H1 (cell line): Measurements from ENCODE around the gene LRP8. TPM values are rescaled to one million over a fixed set of nuclear protein-coding genes. Genes with fewer than 3 reads are reported as not detected.

Source experiments
- CTCF ChIA-PET: fragments of 300-600 bp; sonication (Branson Sonifier 250); formaldehyde crosslinking; loops from one replicate; lab custom pipeline; 2021; ENCODE audit not compliant: partially characterized antibody; lab: Charles Lee
- POLR2A ChIA-PET: fragments of 300-600 bp; sonication (Branson Sonifier 250); formaldehyde crosslinking; loops from one replicate; lab custom pipeline; 2021; ENCODE audit warnings: inconsistent platforms; ENCODE audit not compliant: partially characterized antibody; lab: Charles Lee
- DNase-seq, 2 experiments: peaks; one replicate each; pipeline versions ENCODE4 v3.0.0 to v3.0.0-alpha.2; 2010 to 2022; ENCODE audit warnings: low spot score in 2 of 2, low read depth in 1 of 2, mixed read lengths in 1 of 2
- FAIRE-seq: peaks from 2 replicates; lab custom pipeline; 2011; peaks lifted over from hg19 to GRCh38; lab: Jason Lieb, UNC
- H2AFZ ChIP-seq: 2 replicates; pipeline ENCODE4 v1.8.1; 2012; ENCODE audit warnings: low read length, inconsistent platforms
- H2AK5ac ChIP-seq: 2 replicates; pipeline ENCODE4 v1.6.1; 2013; ENCODE audit warnings: low read depth, low read length
- H2BK120ac ChIP-seq: replicated peaks from 2 replicates; pipeline ENCODE3; 2013; ENCODE audit warnings: low read depth, low read length, inconsistent platforms
- H2BK12ac ChIP-seq: 2 replicates; pipeline ENCODE4 v1.6.1; 2013; ENCODE audit warnings: low read depth, low read length
- H2BK15ac ChIP-seq: 2 replicates; pipeline ENCODE4 v1.6.1; 2013; ENCODE audit warnings: low read length
- H2BK20ac ChIP-seq: 2 replicates; pipeline ENCODE4 v1.6.1; 2013; ENCODE audit warnings: low read length
- H2BK5ac ChIP-seq: 2 replicates; pipeline ENCODE4 v1.6.1; 2013; ENCODE audit warnings: low read depth, low read length
- H3K14ac ChIP-seq: 2 replicates; pipeline ENCODE4 v1.6.1; 2013; ENCODE audit warnings: inconsistent platforms; ENCODE audit not compliant: insufficient read length
- H3K18ac ChIP-seq: 2 replicates; pipeline ENCODE4 v1.6.1; 2013; ENCODE audit warnings: low read length; ENCODE audit errors: extremely low read depth
- H3K23ac ChIP-seq: 2 replicates; pipeline ENCODE4 v1.6.1; 2013; ENCODE audit warnings: inconsistent platforms; ENCODE audit not compliant: insufficient read length
- H3K23me2 ChIP-seq: 2 replicates; pipeline ENCODE4 v1.6.1; 2013; ENCODE audit warnings: low read depth, low read length
- H3K27ac ChIP-seq: 2 replicates; pipeline ENCODE4 v1.6.1; 2011; ENCODE audit warnings: low read depth, low read length, inconsistent platforms
- H3K27me3 ChIP-seq, 4 experiments: replicated peaks in 1 of 4; 1 replicate in 1 of 4; 2 replicates in 3 of 4; pipeline versions ENCODE4 v1.6.1 to v1.8.1; 2011 to 2013; ENCODE audit warnings: low read length in 3 of 4, mild to moderate bottlenecking in 3 of 4, inconsistent platforms in 2 of 4, mixed read lengths in 2 of 4, moderate library complexity in 1 of 4; ENCODE audit not compliant: control insufficient read depth in 3 of 4, insufficient read depth in 3 of 4; ENCODE audit errors: extremely low read depth in 1 of 4
- H3K36me3 ChIP-seq, 4 experiments: 2 replicates each; pipeline versions ENCODE4 v1.6.1 to v1.8.1; 2011 to 2013; ENCODE audit warnings: mild to moderate bottlenecking in 4 of 4, low read length in 3 of 4, moderate library complexity in 2 of 4, control low read depth in 1 of 4, inconsistent platforms in 1 of 4; ENCODE audit not compliant: insufficient read depth in 4 of 4, control insufficient read depth in 2 of 4
- H3K4ac ChIP-seq: replicated peaks from 2 replicates; pipeline ENCODE3; 2013; ENCODE audit warnings: low read length, low read depth, mixed read lengths, inconsistent platforms; ENCODE audit not compliant: insufficient read length
- H3K4me1 ChIP-seq, 4 experiments: replicated peaks in 1 of 4; 1 replicate in 1 of 4; 2 replicates in 3 of 4; pipeline versions ENCODE4 v1.6.1 to v1.8.1; 2011 to 2013; ENCODE audit warnings: low read length in 3 of 4, inconsistent platforms in 2 of 4, mixed read lengths in 1 of 4; ENCODE audit not compliant: insufficient read depth in 4 of 4, control insufficient read depth in 3 of 4
- H3K4me2 ChIP-seq, 2 experiments: 2 replicates each; pipeline versions ENCODE4 v1.6.1 to v1.8.1; 2011 to 2013; ENCODE audit warnings: low read depth in 2 of 2, low read length in 2 of 2, control low read depth in 1 of 2, inconsistent platforms in 1 of 2, mild to moderate bottlenecking in 1 of 2; ENCODE audit not compliant: insufficient read depth in 1 of 2
- H3K4me3 ChIP-seq, 4 experiments: fragments of 200-600, 300-600 bp in 1 of 4; sonication (generic), shearing (Covaris generic), sonication (Bioruptor Twin) in 1 of 4; 2 replicates each; pipeline versions ENCODE4 v1.5.1 to v1.8.1; 2011 to 2016; ENCODE audit warnings: low read length in 4 of 4, low read depth in 3 of 4, control low read depth in 2 of 4, inconsistent platforms in 2 of 4, mild to moderate bottlenecking in 2 of 4, mixed read lengths in 1 of 4, moderate library complexity in 1 of 4; ENCODE audit not compliant: insufficient read depth in 2 of 4; ENCODE audit errors: extremely low read depth in 1 of 4
- H3K56ac ChIP-seq: replicated peaks from 2 replicates; pipeline ENCODE3; 2013; ENCODE audit warnings: low read depth, mild to moderate bottlenecking, mixed read lengths, low read length, inconsistent platforms; ENCODE audit not compliant: insufficient read length
- H3K79me1 ChIP-seq: 2 replicates; pipeline ENCODE4 v1.6.1; 2013; ENCODE audit warnings: low read depth, low read length, control low read depth
- H3K79me2 ChIP-seq, 2 experiments: 2 replicates each; pipeline versions ENCODE4 v1.6.1 to v1.8.1; 2012 to 2013; ENCODE audit warnings: low read length in 2 of 2, mild to moderate bottlenecking in 2 of 2, inconsistent platforms in 1 of 2; ENCODE audit not compliant: insufficient read depth in 2 of 2, control insufficient read depth in 1 of 2
- H3K9ac ChIP-seq, 4 experiments: replicated peaks in 1 of 4; 1 replicate in 1 of 4; 2 replicates in 3 of 4; pipeline versions ENCODE4 v1.6.1 to v1.8.1; 2011 to 2013; ENCODE audit warnings: low read depth in 3 of 4, low read length in 3 of 4, control low read depth in 2 of 4, mild to moderate bottlenecking in 2 of 4, moderate library complexity in 2 of 4, inconsistent platforms in 1 of 4; ENCODE audit errors: extremely low read depth in 1 of 4
- H3K9me3 ChIP-seq, 2 experiments: 2 replicates each; pipeline versions ENCODE4 v1.6.1 to v1.8.1; 2012 to 2013; ENCODE audit warnings: mild to moderate bottlenecking in 2 of 2, moderate library complexity in 2 of 2, control low read depth in 1 of 2, inconsistent platforms in 1 of 2, low read depth in 1 of 2, low read length in 1 of 2, mixed read lengths in 1 of 2; ENCODE audit not compliant: insufficient read depth in 2 of 2
- H4K20me1 ChIP-seq, 2 experiments: replicated peaks in 1 of 2; 2 replicates each; pipeline versions ENCODE3 to v1.8.1; 2011 to 2013; ENCODE audit warnings: inconsistent platforms in 2 of 2, low read length in 2 of 2, mild to moderate bottlenecking in 1 of 2; ENCODE audit not compliant: insufficient read depth in 2 of 2, control insufficient read depth in 1 of 2
- H4K5ac ChIP-seq: 2 replicates; pipeline ENCODE4 v1.6.1; 2013; ENCODE audit warnings: low read length, low read depth, mixed read lengths, inconsistent platforms; ENCODE audit not compliant: insufficient read length
- H4K8ac ChIP-seq: 2 replicates; pipeline ENCODE4 v1.8.0; 2013; ENCODE audit warnings: mild to moderate bottlenecking, moderate library complexity, low read length, inconsistent platforms; ENCODE audit not compliant: insufficient read depth; ENCODE audit errors: extremely low read depth
- H4K91ac ChIP-seq: replicated peaks from 2 replicates; pipeline ENCODE3; 2013; ENCODE audit warnings: low read length, mixed read lengths, inconsistent platforms; ENCODE audit not compliant: insufficient read length
- WGBS, 2 experiments: shearing (Covaris generic) in 1 of 2; methylation state at CpG; one replicate each; pipeline versions ENCODE4 v1.1.6 to v1.1.7; 2013 to 2015; ENCODE audit warnings: low lambda C conversion rate in 2 of 2, mixed read lengths in 2 of 2, inconsistent platforms in 1 of 2, low coverage in 1 of 2, missing lambda C conversion rate in 1 of 2; ENCODE audit not compliant: insufficient replicate concordance in 2 of 2, insufficient coverage in 1 of 2, insufficient read length in 1 of 2; ENCODE audit errors: extremely low coverage in 1 of 2, missing lambda C conversion rate in 1 of 2; 5-methylcytosine and 5-hydroxymethylcytosine counted together
- polyA plus RNA-seq, 7 experiments: library from polyadenylated mRNA; depleted of rRNA in 3 of 7; stranded (reverse) in 5 of 7; unstranded in 2 of 7; fragments of >200 nt in 5 of 7; fragments of 200-250 nt in 2 of 7; gene quantifications; 1 replicate in 5 of 7; 2 replicates in 1 of 7; 4 replicates in 1 of 7; pipeline versions ENCODE4 v1.2.1 to v1.2.3, GENCODE V29; 2011 to 2013; ENCODE audit warnings: missing spikeins in 2 of 7, mixed read lengths in 2 of 7
- total RNA-seq: library from RNA; stranded (reverse); fragmentation: NEBNext Ultra II Directional; extraction: Animal tissue kit (Norgen Biotek cat#: 25700); gene quantifications from 2 replicates; pipeline ENCODE4 v1.2.1, GENCODE V29; 2021

The LRP8 gene
- total and polyA plus RNA-seq, 2 of the 8 experiments (the other 6 are each of a cell fraction or from before 2014, with no cell fraction given) = 63.2 to 66.4 TPM

- Histone ChIP-seq H3K9ac (no peak overlapping the region), H3K36me3 (no peaks in the 10 kb centered on the region), H2BK12ac (no peak overlapping the region), H2BK20ac (no peak overlapping the region), H3K23me2 (no peaks in the 10 kb centered on the region), H3K18ac (no peak overlapping the region), H3K79me2 (no peaks in the 10 kb centered on the region), H3K14ac (no peak overlapping the region), H3K56ac (no peak overlapping the region), H3K4me2 (no peak overlapping the region), H4K8ac (no peak overlapping the region; the same call in 1 of the 2 replicates), H2BK15ac (no peak overlapping the region), H2BK120ac (no peak overlapping the region), H3K4me3 (no peak overlapping the region), H4K20me1 (no peaks in the 10 kb centered on the region), H3K4ac (no peak overlapping the region), H3K79me1 (no peaks in the 10 kb centered on the region), H3K4me1 (no peaks in the 10 kb centered on the region), H3K27ac (no peak overlapping the region), H2AK5ac (no peak overlapping the region), H3K23ac (no peak overlapping the region), H3K9me3 (no peaks in the 10 kb centered on the region), H2BK5ac (no peak overlapping the region), H2AFZ (no peak overlapping the region), H4K5ac (no peak overlapping the region), H4K91ac (no peak overlapping the region), H3K27me3 (no peaks in the 10 kb centered on the region; a peak in 3 of 7 replicates)
- ChIA-PET CTCF (interaction anchor here (0.7 kb wide), 1 partner anchor 87 kb away, joined by 3 read pairs; no protein-coding TSS in a partner anchor), POLR2A (interaction anchor here (1.2 kb wide), 1 partner anchor 39 kb away, joined by 6 read pairs; no protein-coding TSS in a partner anchor)
- DNase-seq (peak in 1 of 2 experiments; percentile 26), FAIRE-seq (no peak)
- WGBS, 2 experiments = 86% methylated on average over 12 of the region's 12 CpGs; no CpG with 5 or more reads in 1 of the 2 experiments
Measured at GRCh38 chr1:53365437-53366063, 37.7 kb upstream of the LRP8 start.
